C4-2B (cell line): ENCODE data around the gene CMAS.
"Not testable (repeated sequence)": the region's sequence is repeated elsewhere in the genome, so short reads cannot be mapped to it uniquely, and the experiment has no call there.

Experiments
- H3K27ac ChIP-seq: fragments of 450-650 bp; 2 replicates; pipeline ENCODE4 v1.5.1; 2017
- CTCF ChIP-seq: fragments of 450-650 bp; conservative IDR thresholded peaks from 2 replicates; pipeline ENCODE4 v1.5.1; 2017; ENCODE audit warnings: mild to moderate bottlenecking
- ZFX ChIP-seq: fragments of 450-650 bp; IDR thresholded peaks from 2 replicates; pipeline ENCODE4 v1.6.1; 2017

Gene CMAS

GRCh38 chr12:22014783-22015144 lies 31.3 kb upstream of the CMAS start:
- no peak overlapping the region for H3K27ac ChIP-seq
- TF ChIP-seq CTCF (no peak), ZFX (no peak)

- no peak for TF ChIP-seq CTCF
- TF ChIP-seq ZFX = no peak
- no peak overlapping the region for H3K27ac ChIP-seq
Observed at GRCh38 chr12:22016982-22017381, 29.0 kb upstream of the CMAS start.

- H3K27ac ChIP-seq = no peak overlapping the region
Observed at GRCh38 chr12:22018860-22019259, 27.2 kb upstream of the CMAS start.

GRCh38 chr12:22023489-22023888 lies 22.5 kb upstream of the CMAS start:
- H3K27ac ChIP-seq = not testable (repeated sequence)

More at GRCh38 chr12:22018860-22019259, 27.2 kb upstream of the CMAS start:
- TF ChIP-seq CTCF (peak; percentile 77), ZFX (no peak)

GRCh38 chr12:22029491-22029890 lies 16.5 kb upstream of the CMAS start:
- no peak for TF ChIP-seq CTCF
- no peak for TF ChIP-seq ZFX

GRCh38 chr12:22029991-22030390 lies 16.0 kb upstream of the CMAS start:
- H3K27ac ChIP-seq = no peak overlapping the region
- TF ChIP-seq ZFX = no peak
- TF ChIP-seq CTCF = no peak

More at GRCh38 chr12:22029491-22029890, 16.5 kb upstream of the CMAS start:
- H3K27ac ChIP-seq = no peak overlapping the region

GRCh38 chr12:22032732-22033131 lies 13.3 kb upstream of the CMAS start:
- no peak overlapping the region for H3K27ac ChIP-seq
- TF ChIP-seq CTCF (no peak), ZFX (no peak)

GRCh38 chr12:22034709-22035506 lies 11.1 kb upstream of the CMAS start:
- H3K27ac ChIP-seq = no peak overlapping the region
- TF ChIP-seq ZFX (no peak), CTCF (no peak)
